ENCODE results near the gene POU5F1. TPM values are rescaled to one million over a fixed set of nuclear protein-coding genes. Genes with fewer than 3 reads are reported as not detected.

POU5F1 gene
- total RNA-seq, 1 donor from 2014 or later = 0.69 TPM

DNA sequence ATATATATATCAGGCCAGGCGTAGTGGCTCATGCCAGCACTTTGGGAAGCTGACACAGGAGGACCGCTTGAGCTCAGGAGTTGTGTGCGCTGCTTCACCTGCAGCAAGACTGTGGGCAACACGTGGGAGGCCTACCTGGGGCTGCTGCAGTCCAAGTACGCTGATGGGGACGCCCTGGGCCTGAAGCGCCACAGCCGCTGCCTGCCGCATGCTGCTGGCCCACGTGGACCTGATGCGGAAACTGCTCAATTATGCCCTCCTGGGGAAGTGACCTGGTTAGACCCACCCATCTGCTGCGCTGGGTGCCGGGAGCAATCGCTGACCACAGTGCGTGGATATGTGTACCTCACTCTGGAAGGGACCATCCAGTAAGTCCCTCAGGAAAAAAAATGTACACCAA lies 29.8 kb downstream of the POU5F1 start:
- TF ChIP-seq, protein P1, sequence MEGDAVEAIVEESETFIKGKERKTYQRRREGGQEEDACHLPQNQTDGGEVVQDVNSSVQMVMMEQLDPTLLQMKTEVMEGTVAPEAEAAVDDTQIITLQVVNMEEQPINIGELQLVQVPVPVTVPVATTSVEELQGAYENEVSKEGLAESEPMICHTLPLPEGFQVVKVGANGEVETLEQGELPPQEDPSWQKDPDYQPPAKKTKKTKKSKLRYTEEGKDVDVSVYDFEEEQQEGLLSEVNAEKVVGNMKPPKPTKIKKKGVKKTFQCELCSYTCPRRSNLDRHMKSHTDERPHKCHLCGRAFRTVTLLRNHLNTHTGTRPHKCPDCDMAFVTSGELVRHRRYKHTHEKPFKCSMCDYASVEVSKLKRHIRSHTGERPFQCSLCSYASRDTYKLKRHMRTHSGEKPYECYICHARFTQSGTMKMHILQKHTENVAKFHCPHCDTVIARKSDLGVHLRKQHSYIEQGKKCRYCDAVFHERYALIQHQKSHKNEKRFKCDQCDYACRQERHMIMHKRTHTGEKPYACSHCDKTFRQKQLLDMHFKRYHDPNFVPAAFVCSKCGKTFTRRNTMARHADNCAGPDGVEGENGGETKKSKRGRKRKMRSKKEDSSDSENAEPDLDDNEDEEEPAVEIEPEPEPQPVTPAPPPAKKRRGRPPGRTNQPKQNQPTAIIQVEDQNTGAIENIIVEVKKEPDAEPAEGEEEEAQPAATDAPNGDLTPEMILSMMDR (IDR thresholded peaks at IDR 0.05; ENCODE audit: borderline replicate concordance) = no peak
- H3K27me3 ChIP-seq (ENCODE audit: low read depth) = no peaks in the 10 kb centered on the region
- H3K27ac ChIP-seq (replicated peaks) = no peak overlapping the region
- H3K4me3 ChIP-seq = no peak overlapping the region
- H3K4me1 ChIP-seq = peaks cover 49% of the 10 kb centered on the region
- no peak for DNase-seq
- intact Hi-C loops (cut with micrococcal nuclease) = no loop called here
- H3K9me3 ChIP-seq (replicated peaks) = no peaks in the 10 kb centered on the region
- H3K36me3 ChIP-seq = peaks cover 10% of the 10 kb centered on the region

GRCh38 chr6:31139599-31139998 lies 30.9 kb downstream of the POU5F1 start:
- H3K36me3 ChIP-seq = peaks cover 6% of the 10 kb centered on the region
- H3K27me3 ChIP-seq (ENCODE audit: low read depth) = no peaks in the 10 kb centered on the region
- H3K27ac ChIP-seq (replicated peaks) = peak overlapping the region; percentile 27
- H3K4me3 ChIP-seq = no peak overlapping the region
- no peak for DNase-seq
- H3K9me3 ChIP-seq (replicated peaks) = no peaks in the 10 kb centered on the region
- peaks cover 49% of the 10 kb centered on the region for H3K4me1 ChIP-seq
- TF ChIP-seq, protein P1 (IDR thresholded peaks at IDR 0.05; ENCODE audit: borderline replicate concordance) = no peak
- intact Hi-C loops (cut with micrococcal nuclease) = loop anchor here (5.0 kb wide), 2 partner anchors 53 to 228 kb away; no protein-coding TSS in a partner anchor

DNA sequence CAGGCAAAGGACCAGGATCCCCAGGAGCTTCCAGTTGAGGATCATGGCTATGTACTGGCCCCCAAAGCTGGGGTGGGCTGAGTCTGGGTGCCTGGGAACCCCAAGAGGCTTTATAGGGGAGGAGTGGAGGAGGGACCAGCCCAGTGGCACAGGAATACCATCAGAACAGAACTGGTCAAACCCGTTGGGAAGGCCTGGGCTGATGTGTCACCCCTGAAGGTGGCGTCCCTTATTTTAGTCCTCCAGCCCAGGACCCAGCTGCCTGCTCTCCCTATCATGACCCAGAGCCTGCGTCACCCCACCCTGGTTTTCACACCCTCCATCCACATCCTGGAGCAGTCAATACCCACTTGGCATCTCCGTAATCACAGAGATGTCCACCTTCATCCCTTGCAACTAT lies 31.5 kb downstream of the POU5F1 start, which contains the start of gene PSORS1C2:
Gene PSORS1C2 (minus strand): TSS at position 85 of the 400 bp plus-strand sequence. CDS start 40 bp downstream, at position 45.
- TF ChIP-seq, protein P1 (IDR thresholded peaks at IDR 0.05; ENCODE audit: borderline replicate concordance) = no peak
- Histone ChIP-seq H3K36me3 (no peaks in the 10 kb centered on the region), H3K4me1 (peaks cover 46% of the 10 kb centered on the region), H3K27me3 (ENCODE audit: low read depth) (no peaks in the 10 kb centered on the region), H3K4me3 (peak within 1 kb of the TSS; percentile 50), H3K9me3 (replicated peaks) (no peaks in the 10 kb centered on the region), H3K27ac (replicated peaks) (peak within 1 kb of the TSS; percentile 27)
- DNase-seq = no peak
- intact Hi-C loops (cut with micrococcal nuclease) = loop anchor here (5.0 kb wide), 2 partner anchors 53 to 228 kb away; no protein-coding TSS in a partner anchor

- TF ChIP-seq, protein P1 (IDR thresholded peaks at IDR 0.05; ENCODE audit: borderline replicate concordance) = no peak
- H3K27me3 ChIP-seq (ENCODE audit: low read depth) = no peaks in the 10 kb centered on the region
- no peak overlapping the region for H3K27ac ChIP-seq (replicated peaks)
- no peaks in the 10 kb centered on the region for H3K9me3 ChIP-seq (replicated peaks)
- intact Hi-C loops (cut with micrococcal nuclease) = loop anchor here (5.0 kb wide), 2 partner anchors 57 to 232 kb away; no protein-coding TSS in a partner anchor
- peaks cover 21% of the 10 kb centered on the region for H3K4me1 ChIP-seq
- H3K36me3 ChIP-seq = no peaks in the 10 kb centered on the region
- no peak for DNase-seq
- H3K4me3 ChIP-seq = no peak overlapping the region
Observed at GRCh38 chr6:31135710-31136109, 34.8 kb downstream of the POU5F1 start.

DNA sequence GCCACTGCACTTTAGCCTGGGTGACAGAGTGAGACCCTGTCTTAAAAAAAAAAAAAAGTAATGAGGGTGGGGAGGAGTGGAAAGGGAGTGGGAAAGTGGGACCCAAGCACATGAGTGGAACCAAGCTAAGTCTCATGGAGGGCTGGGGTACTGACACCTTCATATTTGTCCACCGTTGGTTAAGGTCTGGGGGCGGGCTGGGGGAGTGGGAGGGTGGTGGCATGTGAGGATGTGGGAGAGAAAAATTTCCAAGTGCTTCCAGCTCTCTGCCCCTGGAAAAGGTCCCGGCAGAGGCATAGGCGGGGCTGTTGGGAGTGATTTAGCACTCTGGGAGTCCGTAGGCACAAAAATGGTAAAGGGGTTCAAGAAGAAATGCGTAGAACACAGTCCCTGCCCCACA lies 37.7 kb downstream of the POU5F1 start:
- no peaks in the 10 kb centered on the region for H3K36me3 ChIP-seq
- H3K4me1 ChIP-seq = peaks cover 5% of the 10 kb centered on the region
- no peak overlapping the region for H3K4me3 ChIP-seq
- intact Hi-C loops (cut with micrococcal nuclease) = no loop called here
- TF ChIP-seq, protein P1 (IDR thresholded peaks at IDR 0.05; ENCODE audit: borderline replicate concordance) = no peak
- H3K27ac ChIP-seq (replicated peaks) = no peak overlapping the region
- H3K27me3 ChIP-seq (ENCODE audit: low read depth) = no peaks in the 10 kb centered on the region
- no peaks in the 10 kb centered on the region for H3K9me3 ChIP-seq (replicated peaks)
- DNase-seq = no peak
